Hepatocyte (in vitro differentiated cells): ENCODE data around the gene RER1. TPM values are rescaled to one million over a fixed set of nuclear protein-coding genes. Genes with fewer than 3 reads are reported as not detected.

Experiments used
- DNase-seq: peaks from one replicate; pipeline ENCODE4 v3.0.0-alpha.2; 2016; ENCODE audit warnings: low spot score
- H2AFZ ChIP-seq: fragments of 200-600 bp; sonication (generic); 2 replicates; pipeline ENCODE4 v1.6.0; 2016; ENCODE audit warnings: antibody characterized with exemption, mild to moderate bottlenecking
- H3K27ac ChIP-seq: fragments of 200-600 bp; sonication (generic); 2 replicates; pipeline ENCODE4 v1.5.1; 2016; ENCODE audit warnings: mild to moderate bottlenecking
- H3K27me3 ChIP-seq: fragments of 200-600 bp; sonication (generic); 2 replicates; pipeline ENCODE4 v1.6.1; 2016
- H3K36me3 ChIP-seq: fragments of 200-600 bp; sonication (generic); replicated peaks from 2 replicates; pipeline ENCODE4 v1.5.1; 2016; ENCODE audit warnings: low read depth; ENCODE audit not compliant: insufficient read depth
- H3K4me1 ChIP-seq: fragments of 200-600 bp; sonication (generic); 2 replicates; pipeline ENCODE4 v1.5.1; 2016; ENCODE audit warnings: mild to moderate bottlenecking, moderate library complexity; ENCODE audit not compliant: insufficient read depth
- H3K4me2 ChIP-seq: fragments of 200-600 bp; sonication (generic); 2 replicates; pipeline ENCODE4 v1.6.0; 2016
- H3K4me3 ChIP-seq: fragments of 200-600 bp; sonication (generic); 2 replicates; pipeline ENCODE4 v1.5.1; 2016; ENCODE audit warnings: mild to moderate bottlenecking
- H3K79me2 ChIP-seq: fragments of 200-600 bp; sonication (generic); 2 replicates; pipeline ENCODE4 v1.6.0; 2017; ENCODE audit warnings: mild to moderate bottlenecking
- H3K9me2 ChIP-seq: fragments of 200-600 bp; sonication (generic); replicated peaks from 2 replicates; pipeline ENCODE4 v1.6.0; 2017; ENCODE audit warnings: mild to moderate bottlenecking; ENCODE audit not compliant: insufficient read depth
- H3K9me3 ChIP-seq: fragments of 200-600 bp; sonication (generic); 2 replicates; pipeline ENCODE4 v1.5.1; 2016; ENCODE audit warnings: low read depth, mild to moderate bottlenecking
- H4K20me1 ChIP-seq: fragments of 200-600 bp; sonication (generic); 2 replicates; pipeline ENCODE4 v1.6.0; 2016; ENCODE audit warnings: mild to moderate bottlenecking; ENCODE audit not compliant: insufficient read depth, poor library complexity, severe bottlenecking
- CTCF ChIP-seq: fragments of 200-600 bp; sonication (generic); IDR thresholded peaks from 2 replicates; pipeline ENCODE4 v1.5.1; 2016; ENCODE audit warnings: antibody characterized with exemption, mild to moderate bottlenecking; ENCODE audit not compliant: poor library complexity
- EZH2 ChIP-seq: fragments of 200-600 bp; sonication (generic); IDR thresholded peaks from 2 replicates; pipeline ENCODE4 v1.6.1; 2016; ENCODE audit warnings: antibody characterized with exemption, mild to moderate bottlenecking, borderline replicate concordance
- EZH2phosphoT487 ChIP-seq: fragments of 200-600 bp; sonication (generic); IDR thresholded peaks from one replicate; pipeline ENCODE4 v1.6.1; 2018; ENCODE audit warnings: antibody characterized with exemption, mild to moderate bottlenecking, low read depth, moderate library complexity; ENCODE audit not compliant: unreplicated experiment, severe bottlenecking
- WGBS: methylation state at CpG from one replicate; pipeline ENCODE4 v1.1.6; 2016; ENCODE audit warnings: low lambda C conversion rate; ENCODE audit errors: missing lambda C conversion rate; 5-methylcytosine and 5-hydroxymethylcytosine counted together
- polyA plus RNA-seq: library from polyadenylated mRNA; unstranded; fragments of >200 nt; fragmentation: Nextera tagmentation; extraction: Ambion mirVana; gene quantifications from 2 replicates; pipeline ENCODE4 v1.2.1, GENCODE V29; 2016
- total RNA-seq: library from RNA; depleted of rRNA; stranded (reverse); fragments of >200 nt; gene quantifications from 2 replicates; pipeline ENCODE4 v1.2.3, GENCODE V29; 2014

RER1 gene
- total and polyA plus RNA-seq, 2 experiments from 2014 or later = 123 to 237 TPM

- no peak overlapping the region for H3K4me2 ChIP-seq
- no peak overlapping the region for H2AFZ ChIP-seq
- no peaks in the 10 kb centered on the region for H3K9me3 ChIP-seq
- H3K79me2 ChIP-seq = no peaks in the 10 kb centered on the region
- TF ChIP-seq CTCF (no peak), EZH2phosphoT487 (no peak), EZH2 (no peak)
- H4K20me1 ChIP-seq = no peaks in the 10 kb centered on the region
- no peak overlapping the region for H3K27ac ChIP-seq
- H3K36me3 ChIP-seq = no peaks in the 10 kb centered on the region
- no peak overlapping the region for H3K4me3 ChIP-seq
- no peaks in the 10 kb centered on the region for H3K27me3 ChIP-seq
- H3K4me1 ChIP-seq = no peaks in the 10 kb centered on the region
- DNase-seq = no peak
- H3K9me2 ChIP-seq = no peaks in the 10 kb centered on the region
- 91% methylated on average over 24 of the region's 24 CpGs for WGBS
These were observed 47.4 kb upstream of the RER1 start for GRCh38 chr1:2344121-2344681.

GRCh38 chr1:2344744-2345296, 46.8 kb upstream of the RER1 start:
- no peak overlapping the region for H3K4me3 ChIP-seq

GRCh38 chr1:2345297-2346075, 46.2 kb upstream of the RER1 start:
- no peak for DNase-seq
- H2AFZ ChIP-seq = no peak overlapping the region
- H3K4me3 ChIP-seq = no peak overlapping the region
- no peak overlapping the region for H3K4me2 ChIP-seq
- 93% methylated on average over 24 of the region's 24 CpGs for WGBS
- no peaks in the 10 kb centered on the region for H3K9me2 ChIP-seq
- H3K9me3 ChIP-seq = no peaks in the 10 kb centered on the region
- no peaks in the 10 kb centered on the region for H3K79me2 ChIP-seq
- H3K27me3 ChIP-seq = no peaks in the 10 kb centered on the region
- H3K36me3 ChIP-seq = no peaks in the 10 kb centered on the region
- H3K4me1 ChIP-seq = no peaks in the 10 kb centered on the region
- TF ChIP-seq EZH2 (no peak), CTCF (no peak), EZH2phosphoT487 (no peak)
- no peaks in the 10 kb centered on the region for H4K20me1 ChIP-seq
- H3K27ac ChIP-seq = no peak overlapping the region

More at GRCh38 chr1:2344744-2345296, 46.8 kb upstream of the RER1 start:
- Histone ChIP-seq H3K27me3 (no peaks in the 10 kb centered on the region), H3K9me3 (no peaks in the 10 kb centered on the region), H3K4me2 (no peak overlapping the region), H4K20me1 (no peaks in the 10 kb centered on the region), H3K36me3 (no peaks in the 10 kb centered on the region), H3K27ac (no peak overlapping the region), H3K4me1 (no peaks in the 10 kb centered on the region), H2AFZ (no peak overlapping the region), H3K79me2 (no peaks in the 10 kb centered on the region), H3K9me2 (no peaks in the 10 kb centered on the region)
- no peak for DNase-seq
- no peak for TF ChIP-seq EZH2
- TF ChIP-seq EZH2phosphoT487 = no peak
- TF ChIP-seq CTCF = no peak
- WGBS = 95% methylated on average over 29 of the region's 29 CpGs
